ENCODE results near the gene CACNB1.
"Not testable (repeated sequence)": the region's sequence is repeated elsewhere in the genome, so short reads cannot be mapped to it uniquely, and the experiment has no call there.

The CACNB1 gene

GRCh38 chr17:39174920-39175694 is 22.4 kb downstream of the CACNB1 start:
- peak; percentile 45 for DNase-seq (ENCODE audit: low read depth)

DNA sequence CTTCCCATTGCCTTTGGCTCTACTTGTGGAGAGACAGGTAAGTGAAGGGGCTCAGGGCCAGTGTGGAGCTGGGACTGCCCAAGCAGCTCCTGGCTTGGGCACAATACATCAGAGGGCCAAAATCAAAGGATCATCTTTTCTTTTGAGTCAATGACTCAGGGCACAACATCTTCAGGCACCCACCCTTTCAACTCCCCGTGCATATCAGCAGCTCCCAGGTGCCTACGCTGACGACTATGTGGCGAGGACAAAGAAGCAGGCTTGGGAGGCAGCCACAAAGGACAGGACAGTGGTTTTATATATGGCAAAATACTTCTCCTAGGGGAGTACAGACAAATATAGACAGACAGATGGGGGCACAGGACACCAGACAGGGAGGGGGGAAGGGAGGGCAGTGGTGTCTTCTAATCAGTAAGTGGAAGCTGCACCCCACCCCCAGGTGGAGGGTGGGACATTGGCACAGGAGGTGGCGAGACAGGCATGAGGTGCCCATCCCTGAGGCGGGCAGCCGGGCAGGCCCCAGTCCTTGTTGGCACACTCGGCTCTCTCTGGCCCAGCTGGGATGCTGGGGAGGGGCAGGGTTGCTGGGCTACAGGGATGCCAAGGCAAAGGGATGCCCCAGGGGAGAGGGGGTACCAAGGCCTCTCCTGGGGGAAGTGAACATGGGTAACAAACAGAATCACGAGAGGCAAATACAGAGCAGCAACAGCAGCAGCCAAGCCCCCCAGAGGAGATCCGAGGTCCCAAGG is 23.8 kb downstream of the CACNB1 start:
- no peak for DNase-seq (ENCODE audit: low read depth)

- DNase-seq (ENCODE audit: low read depth), result no peak
Observed at GRCh38 chr17:39173080-39173479, 24.4 kb downstream of the CACNB1 start.

GRCh38 chr17:39171933-39172332 is 25.5 kb downstream of the CACNB1 start:
- DNase-seq (ENCODE audit: low read depth), result no peak

DNA sequence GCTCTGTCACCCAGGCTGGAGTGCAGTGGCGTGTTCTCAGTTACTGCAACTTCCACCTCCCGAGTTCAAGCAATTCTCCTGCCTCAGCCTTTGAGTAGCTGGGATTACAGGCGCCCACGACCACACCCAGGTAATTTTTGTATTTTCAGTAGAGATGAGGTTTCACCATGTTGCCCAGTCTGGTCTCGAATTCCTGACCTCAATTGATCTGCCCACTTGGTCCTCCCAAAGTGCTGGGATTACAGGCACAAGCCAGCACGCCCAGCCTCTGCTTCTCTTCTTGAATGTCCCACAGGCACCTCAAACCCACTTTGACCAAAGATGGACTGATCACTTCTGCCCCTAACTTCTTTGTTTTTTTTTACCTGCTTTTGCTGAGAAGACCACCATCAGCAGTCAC is 26.9 kb downstream of the CACNB1 start:
- DNase-seq (ENCODE audit: low read depth), result no peak

- no peak for DNase-seq (ENCODE audit: low read depth)
Observed at GRCh38 chr17:39170109-39170508, 27.4 kb downstream of the CACNB1 start.

DNA sequence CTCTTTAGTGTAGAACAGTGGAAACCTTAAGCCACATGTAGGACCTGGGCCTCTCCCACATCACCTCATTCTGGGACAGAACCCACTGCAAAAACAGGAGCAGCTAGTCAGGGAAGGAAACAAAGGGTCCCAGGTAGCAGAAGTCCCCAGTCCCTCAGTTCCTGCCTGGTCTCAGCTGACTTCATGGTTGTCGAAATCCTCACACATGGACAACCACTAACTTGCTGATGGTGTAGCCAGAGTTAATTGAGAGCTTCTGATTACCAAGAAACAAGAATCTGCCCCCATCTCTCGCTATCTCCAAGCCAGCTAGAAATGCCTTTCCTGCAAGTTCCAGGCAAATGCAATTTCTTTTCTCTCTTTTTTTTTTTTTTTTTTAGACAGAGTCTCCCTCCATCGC is 28.0 kb downstream of the CACNB1 start:
- no peak for DNase-seq (ENCODE audit: low read depth)

- DNase-seq (ENCODE audit: low read depth), result peak; percentile 57
Observed at GRCh38 chr17:39169101-39169500, 28.4 kb downstream of the CACNB1 start.

- DNase-seq (ENCODE audit: low read depth), result not testable (repeated sequence)
Observed at GRCh38 chr17:39168503-39168902, 29.0 kb downstream of the CACNB1 start.

GRCh38 chr17:39167476-39167875 is 30.0 kb downstream of the CACNB1 start:
- no peak for DNase-seq (ENCODE audit: low read depth)

GRCh38 chr17:39166437-39167335 is 30.8 kb downstream of the CACNB1 start:
- DNase-seq (ENCODE audit: low read depth), result no peak

- DNase-seq (ENCODE audit: low read depth), result no peak
Observed at GRCh38 chr17:39165841-39166349, 31.6 kb downstream of the CACNB1 start, which contains the start of gene ARL5C. Gene ARL5C, minus strand, starts transcription at chr17:39166161. Its CDS starts 401 bp downstream, at chr17:39165760.

DNA sequence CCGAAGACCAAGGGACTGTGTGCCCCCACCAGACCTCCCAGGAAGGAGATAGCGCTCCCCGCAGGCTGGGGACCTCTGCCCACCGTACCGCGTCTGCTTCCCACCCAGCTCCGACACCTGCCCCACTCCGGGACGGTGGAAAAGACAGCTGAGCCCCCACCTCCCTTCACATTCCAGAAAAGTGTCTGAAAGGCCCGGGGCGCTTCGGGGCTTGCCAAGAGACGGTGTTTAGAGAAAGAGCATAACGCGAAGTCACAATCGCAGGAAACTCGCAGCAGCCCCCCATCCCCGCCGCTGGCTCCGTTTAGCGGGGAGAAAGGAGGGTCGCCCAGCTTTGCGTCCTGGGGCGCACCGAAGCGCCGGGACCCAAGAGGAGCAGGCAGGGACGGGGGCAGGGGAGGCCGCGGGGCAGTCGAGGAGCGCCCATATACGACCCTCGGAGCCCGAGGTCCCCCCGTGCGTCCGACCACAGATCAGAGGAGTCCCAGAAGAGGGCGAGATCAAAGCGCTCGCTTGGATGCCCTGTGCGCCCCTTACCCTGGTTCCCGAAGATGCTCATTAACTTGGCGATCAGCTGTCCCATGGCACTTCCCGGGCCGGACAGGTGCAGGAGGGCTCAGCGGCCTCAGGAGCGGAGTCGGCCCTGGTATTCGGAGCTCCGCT is 32.2 kb downstream of the CACNB1 start:
- no peak for DNase-seq (ENCODE audit: low read depth)

GRCh38 chr17:39164675-39165143 is 32.8 kb downstream of the CACNB1 start:
- peak; percentile 93 for DNase-seq (ENCODE audit: low read depth)

DNA sequence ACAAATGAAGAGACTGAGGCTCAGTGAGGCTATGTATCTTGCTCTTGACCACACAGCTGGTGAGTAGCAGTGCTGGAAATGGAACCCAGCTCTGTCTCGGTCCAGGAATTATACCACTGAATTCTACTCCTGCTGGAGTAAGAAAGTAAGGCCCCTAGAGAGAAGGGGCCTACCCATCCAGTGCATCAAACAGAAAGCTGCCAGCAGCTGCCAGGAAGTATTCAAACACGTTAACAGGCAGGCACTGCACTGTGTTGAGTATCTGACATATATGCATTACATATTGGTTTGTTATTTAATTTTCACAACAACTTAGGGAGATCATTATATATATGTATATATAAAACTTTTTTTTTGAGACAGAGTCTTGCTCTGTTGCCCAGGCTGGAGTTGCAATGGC is 35.5 kb downstream of the CACNB1 start:
- DNase-seq (ENCODE audit: low read depth), result no peak

DNA sequence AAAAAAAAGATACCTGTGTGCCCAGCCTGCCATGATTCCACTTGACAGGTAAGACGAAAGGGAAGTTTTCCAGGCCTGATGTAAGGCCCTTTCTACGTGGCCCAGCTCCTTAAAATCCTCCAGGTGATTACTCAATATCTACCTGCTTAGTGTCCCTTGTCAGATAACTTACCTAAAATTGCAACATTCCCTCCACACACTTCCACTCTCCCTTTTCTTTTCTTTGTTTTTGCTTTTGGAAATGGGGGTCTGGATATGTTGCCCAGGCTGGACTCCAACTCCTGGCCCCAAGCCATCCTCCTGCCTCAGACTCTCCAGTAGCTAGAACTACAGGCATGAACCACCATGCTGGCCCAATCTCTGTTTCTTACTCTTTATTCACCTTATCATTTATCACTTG is 38.8 kb downstream of the CACNB1 start:
- no peak for DNase-seq (ENCODE audit: low read depth)

GRCh38 chr17:39156491-39156890 is 41.0 kb downstream of the CACNB1 start:
- peak; percentile 25 for DNase-seq (ENCODE audit: low read depth)

GRCh38 chr17:39155654-39156053 is 41.8 kb downstream of the CACNB1 start:
- DNase-seq (ENCODE audit: low read depth), result no peak

DNA sequence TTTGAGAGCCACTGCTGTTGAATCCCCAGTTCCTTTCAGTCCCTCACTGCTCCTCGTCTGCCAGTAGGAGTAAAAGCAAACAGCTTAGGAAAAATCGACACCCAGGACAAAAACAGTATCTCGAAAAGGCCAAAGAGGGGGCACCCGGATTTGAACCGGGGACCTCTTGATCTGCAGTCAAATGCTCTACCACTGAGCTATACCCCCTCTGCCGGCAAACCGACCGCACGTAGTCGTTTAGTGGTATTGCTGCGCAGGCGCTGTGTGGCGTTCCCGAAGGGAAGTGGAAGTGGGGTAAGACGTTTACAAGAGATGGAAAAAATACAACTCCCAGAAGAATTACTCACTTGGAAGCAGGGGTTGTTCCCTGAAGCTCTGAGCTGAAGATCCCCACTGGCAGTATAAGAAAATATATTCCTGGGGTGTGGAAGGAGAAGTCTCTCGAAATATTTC is 43.8 kb downstream of the CACNB1 start:
- DNase-seq (ENCODE audit: low read depth), result peak; percentile 81

DNA sequence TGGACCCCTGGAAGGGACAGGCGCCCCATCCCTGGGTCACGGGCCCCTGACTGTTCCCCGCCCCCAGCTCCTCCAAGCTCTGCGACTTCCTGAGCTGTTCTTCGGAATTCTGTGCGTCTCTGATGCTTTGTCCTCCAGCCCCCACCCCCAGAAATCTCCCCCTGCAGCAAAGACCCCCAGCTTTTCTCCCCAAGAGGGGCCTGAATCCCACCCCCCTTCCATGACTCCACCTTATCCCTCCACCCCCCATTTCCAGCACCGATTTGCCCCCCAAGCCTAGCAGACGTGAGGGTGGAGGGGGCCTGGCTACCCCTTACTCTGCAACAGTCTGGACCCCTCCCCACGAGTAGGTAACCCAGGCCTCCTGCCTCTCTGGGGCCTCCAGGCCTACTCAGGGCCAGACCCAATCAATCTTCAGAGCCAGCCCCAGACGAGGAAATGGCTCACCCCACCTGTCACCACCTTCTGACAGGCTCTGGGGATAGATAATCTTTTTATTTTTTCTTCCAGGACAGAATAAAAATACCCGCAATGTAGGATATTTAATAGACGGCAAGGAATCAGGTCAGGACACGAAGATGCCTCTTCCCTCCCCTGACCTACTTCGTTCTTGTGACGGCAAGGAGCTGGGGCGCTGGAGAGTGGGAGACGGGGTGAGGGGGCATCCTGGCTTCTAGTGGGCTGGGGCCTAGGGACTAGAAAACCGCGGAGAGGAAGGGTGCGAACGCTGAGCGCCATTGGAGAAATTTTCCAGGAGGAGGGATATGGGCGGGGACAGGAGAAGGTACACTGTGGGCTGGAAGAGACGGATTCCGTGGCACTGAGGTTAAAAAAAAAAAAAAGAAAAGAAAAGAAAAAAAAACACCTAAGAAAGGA is 45.3 kb downstream of the CACNB1 start:
- no peak for DNase-seq (ENCODE audit: low read depth)

Measured in amniotic epithelial cell (primary cell).